ENCODE measurements around the gene GAS7.

The GAS7 gene

DNA sequence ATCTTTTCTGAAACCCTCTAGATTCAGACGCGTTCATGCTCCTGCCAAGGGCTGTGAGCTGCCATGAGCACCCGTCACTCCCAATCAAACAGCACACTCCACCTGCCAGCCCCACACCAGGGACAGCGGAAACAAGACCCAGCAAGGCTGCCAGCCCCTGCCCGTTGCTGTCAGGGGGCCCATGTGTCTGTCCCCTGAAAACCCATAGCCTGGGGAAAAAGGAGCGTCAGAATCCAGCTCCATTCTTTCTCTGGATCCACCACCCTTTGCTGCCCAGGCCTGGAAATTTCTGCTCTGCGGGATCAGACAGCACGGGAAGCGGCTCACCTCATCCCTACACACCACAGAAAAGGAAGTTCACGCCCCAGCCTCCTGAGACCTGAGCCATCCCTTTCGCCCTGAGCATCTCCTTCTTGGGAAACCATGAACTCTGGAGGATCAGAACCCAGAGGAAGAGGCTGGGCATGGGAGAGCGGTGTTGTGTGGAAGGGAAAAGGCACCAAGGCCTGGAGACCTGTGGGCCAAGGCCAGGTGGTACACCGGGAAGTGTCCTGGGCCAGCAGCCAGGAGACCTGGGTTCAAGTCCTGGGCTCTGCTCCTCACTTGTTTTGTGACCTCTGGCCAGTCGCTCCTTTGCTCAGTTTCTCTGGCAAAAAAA, 241.8 kb downstream of the GAS7 start:
- Histone ChIP-seq H3K27ac (ENCODE audit: low read depth, low read length) (no peak overlapping the region), H3K4me3 (ENCODE audit: low read depth, low read length) (no peak overlapping the region), H3K27me3 (ENCODE audit: control insufficient read depth, insufficient read depth, low read length) (no peaks in the 10 kb centered on the region), H3K9me3 (ENCODE audit: control insufficient read depth, insufficient read depth, low read depth, low read length) (no peaks in the 10 kb centered on the region), H3K36me3 (ENCODE audit: control insufficient read depth, insufficient read depth, low read length) (no peaks in the 10 kb centered on the region), H3K4me1 (ENCODE audit: control insufficient read depth, insufficient read depth, low read length) (peaks cover 9% of the 10 kb centered on the region; the same call in 1 of the 2 replicates), H3K9ac (ENCODE audit: low read length) (no peak overlapping the region)

DNA sequence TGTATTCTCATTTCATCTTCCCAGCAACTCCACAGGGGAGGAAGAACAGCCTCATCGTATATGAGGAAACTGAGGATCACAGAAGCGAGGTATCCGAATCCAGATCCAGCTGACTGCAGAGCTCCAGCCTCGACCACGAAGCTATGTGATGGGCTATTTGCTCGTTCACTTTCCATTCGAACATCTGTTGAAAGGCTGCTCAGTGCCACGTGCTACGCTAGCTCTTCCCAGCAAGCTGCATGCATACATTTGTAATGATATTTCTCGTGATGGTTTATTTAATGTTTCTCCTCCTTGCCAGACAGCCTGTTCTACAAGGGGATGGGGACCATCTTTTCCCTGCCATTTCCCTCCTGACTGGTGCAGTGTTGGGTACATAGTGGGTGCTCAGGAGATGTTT, 244.9 kb downstream of the GAS7 start:
- Histone ChIP-seq H3K9me3 (ENCODE audit: control insufficient read depth, insufficient read depth, low read depth, low read length) (no peaks in the 10 kb centered on the region), H3K9ac (ENCODE audit: low read length) (no peak overlapping the region), H3K4me3 (ENCODE audit: low read depth, low read length) (no peak overlapping the region), H3K27ac (ENCODE audit: low read depth, low read length) (no peak overlapping the region), H3K27me3 (ENCODE audit: control insufficient read depth, insufficient read depth, low read length) (no peaks in the 10 kb centered on the region), H3K4me1 (ENCODE audit: control insufficient read depth, insufficient read depth, low read length) (0 out of 2 replicates have a peak, but pooled peaks cover 4% of the 10 kb centered on the region), H3K36me3 (ENCODE audit: control insufficient read depth, insufficient read depth, low read length) (no peaks in the 10 kb centered on the region)

- Histone ChIP-seq H3K9ac (ENCODE audit: low read length) (no peak overlapping the region), H3K9me3 (ENCODE audit: control insufficient read depth, insufficient read depth, low read depth, low read length) (no peaks in the 10 kb centered on the region), H3K27ac (ENCODE audit: low read depth, low read length) (no peak overlapping the region), H3K4me1 (ENCODE audit: control insufficient read depth, insufficient read depth, low read length) (no peaks in the 10 kb centered on the region), H3K4me3 (ENCODE audit: low read depth, low read length) (no peak overlapping the region), H3K36me3 (ENCODE audit: control insufficient read depth, insufficient read depth, low read length) (no peaks in the 10 kb centered on the region), H3K27me3 (ENCODE audit: control insufficient read depth, insufficient read depth, low read length) (no peaks in the 10 kb centered on the region)
Observed at GRCh38 chr17:9951803-9952202, 246.6 kb downstream of the GAS7 start.

DNA sequence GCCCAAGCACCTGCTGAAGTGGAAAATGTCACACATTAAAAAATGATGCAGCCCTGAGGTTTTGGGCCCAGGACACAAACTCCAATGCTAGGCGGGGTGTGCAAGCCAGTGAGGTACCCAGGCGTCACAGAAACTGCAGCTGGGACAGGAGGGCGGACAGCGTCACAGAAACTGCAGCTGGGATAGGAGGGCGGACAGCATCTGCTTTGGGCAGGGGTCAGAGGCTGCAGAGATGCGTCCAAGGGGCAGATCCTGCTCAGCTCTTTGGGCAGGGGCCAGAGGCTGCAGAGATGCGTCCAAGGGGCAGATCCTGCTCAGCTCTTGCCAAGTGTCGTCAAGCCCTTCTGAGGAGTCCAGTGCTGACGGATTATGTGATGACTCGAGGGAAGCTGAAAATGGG, 249.5 kb downstream of the GAS7 start:
- no peak overlapping the region for H3K9ac ChIP-seq (ENCODE audit: low read length)
- H3K4me1 ChIP-seq (ENCODE audit: control insufficient read depth, insufficient read depth, low read length), result no peaks in the 10 kb centered on the region
- H3K36me3 ChIP-seq (ENCODE audit: control insufficient read depth, insufficient read depth, low read length), result no peaks in the 10 kb centered on the region
- H3K27me3 ChIP-seq (ENCODE audit: control insufficient read depth, insufficient read depth, low read length), result no peaks in the 10 kb centered on the region
- no peak overlapping the region for H3K4me3 ChIP-seq (ENCODE audit: low read depth, low read length)
- H3K27ac ChIP-seq (ENCODE audit: low read depth, low read length), result no peak overlapping the region
- H3K9me3 ChIP-seq (ENCODE audit: control insufficient read depth, insufficient read depth, low read depth, low read length), result no peaks in the 10 kb centered on the region

DNA sequence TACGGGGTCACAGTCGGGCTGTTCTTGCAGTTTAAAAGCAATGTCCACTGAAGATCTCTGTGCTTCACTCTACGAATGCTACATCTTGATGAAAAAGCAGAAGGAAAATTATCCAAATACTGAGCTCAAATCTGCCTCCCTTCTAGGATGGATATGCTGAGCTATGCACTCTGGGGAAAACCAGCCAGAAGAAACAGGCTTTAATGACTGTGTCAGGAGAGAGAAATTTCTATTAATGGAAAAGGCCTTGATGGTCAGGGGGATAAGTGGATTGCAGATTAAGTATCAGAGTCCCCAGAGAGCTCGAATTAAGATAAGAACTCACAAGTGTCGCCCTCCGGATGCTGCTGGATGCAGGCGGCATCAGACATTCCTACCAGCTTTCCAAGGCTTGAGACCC, 253.7 kb downstream of the GAS7 start:
- Histone ChIP-seq H3K4me3 (ENCODE audit: low read depth, low read length) (no peak overlapping the region), H3K9me3 (ENCODE audit: control insufficient read depth, insufficient read depth, low read depth, low read length) (no peaks in the 10 kb centered on the region), H3K4me1 (ENCODE audit: control insufficient read depth, insufficient read depth, low read length) (no peaks in the 10 kb centered on the region), H3K9ac (ENCODE audit: low read length) (no peak overlapping the region), H3K27me3 (ENCODE audit: control insufficient read depth, insufficient read depth, low read length) (no peaks in the 10 kb centered on the region), H3K27ac (ENCODE audit: low read depth, low read length) (no peak overlapping the region), H3K36me3 (ENCODE audit: control insufficient read depth, insufficient read depth, low read length) (no peaks in the 10 kb centered on the region)

- Histone ChIP-seq H3K4me3 (ENCODE audit: low read depth, low read length) (no peak overlapping the region), H3K27ac (ENCODE audit: low read depth, low read length) (no peak overlapping the region), H3K4me1 (ENCODE audit: control insufficient read depth, insufficient read depth, low read length) (no peaks in the 10 kb centered on the region), H3K36me3 (ENCODE audit: control insufficient read depth, insufficient read depth, low read length) (no peaks in the 10 kb centered on the region), H3K27me3 (ENCODE audit: control insufficient read depth, insufficient read depth, low read length) (no peaks in the 10 kb centered on the region), H3K9ac (ENCODE audit: low read length) (no peak overlapping the region), H3K9me3 (ENCODE audit: control insufficient read depth, insufficient read depth, low read depth, low read length) (peaks cover 4% of the 10 kb centered on the region; the same call in 1 of the 2 replicates)
Observed at GRCh38 chr17:9943343-9943742, 255.1 kb downstream of the GAS7 start.

GRCh38 chr17:9942885-9943284, 255.5 kb downstream of the GAS7 start:
- H3K9ac ChIP-seq (ENCODE audit: low read length), result no peak overlapping the region
- no peaks in the 10 kb centered on the region for H3K27me3 ChIP-seq (ENCODE audit: control insufficient read depth, insufficient read depth, low read length)
- H3K9me3 ChIP-seq (ENCODE audit: control insufficient read depth, insufficient read depth, low read depth, low read length), result peaks cover 4% of the 10 kb centered on the region; the same call in 1 of the 2 replicates
- no peak overlapping the region for H3K4me3 ChIP-seq (ENCODE audit: low read depth, low read length)
- no peaks in the 10 kb centered on the region for H3K4me1 ChIP-seq (ENCODE audit: control insufficient read depth, insufficient read depth, low read length)
- H3K27ac ChIP-seq (ENCODE audit: low read depth, low read length), result no peak overlapping the region
- H3K36me3 ChIP-seq (ENCODE audit: control insufficient read depth, insufficient read depth, low read length), result no peaks in the 10 kb centered on the region

DNA sequence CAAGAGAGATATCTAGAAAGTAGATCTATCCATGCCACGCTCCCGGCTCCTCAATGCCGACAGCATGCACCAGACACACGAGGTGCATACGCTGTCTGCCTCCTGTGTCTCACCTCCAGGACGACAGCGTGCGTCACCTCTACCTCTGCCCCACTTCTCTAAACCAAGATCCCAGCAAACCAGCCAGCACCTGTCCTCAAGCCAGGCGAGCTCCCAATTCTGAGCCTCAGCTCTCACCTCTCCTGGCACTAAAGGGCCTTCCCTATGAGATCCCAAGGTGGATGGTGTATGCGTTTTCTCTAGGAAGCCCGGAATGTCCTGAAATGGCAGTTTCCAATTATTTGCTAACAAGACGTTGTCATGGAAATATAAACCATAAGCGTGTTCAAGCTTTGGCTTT, 257.1 kb downstream of the GAS7 start:
- Histone ChIP-seq H3K27ac (ENCODE audit: low read depth, low read length) (no peak overlapping the region), H3K4me1 (ENCODE audit: control insufficient read depth, insufficient read depth, low read length) (no peaks in the 10 kb centered on the region), H3K9me3 (ENCODE audit: control insufficient read depth, insufficient read depth, low read depth, low read length) (peaks cover 4% of the 10 kb centered on the region; the same call in 1 of the 2 replicates), H3K9ac (ENCODE audit: low read length) (no peak overlapping the region), H3K27me3 (ENCODE audit: control insufficient read depth, insufficient read depth, low read length) (no peaks in the 10 kb centered on the region), H3K36me3 (ENCODE audit: control insufficient read depth, insufficient read depth, low read length) (no peaks in the 10 kb centered on the region), H3K4me3 (ENCODE audit: low read depth, low read length) (no peak overlapping the region)

- no peaks in the 10 kb centered on the region for H3K4me1 ChIP-seq (ENCODE audit: control insufficient read depth, insufficient read depth, low read length)
- H3K9me3 ChIP-seq (ENCODE audit: control insufficient read depth, insufficient read depth, low read depth, low read length), result peaks cover 4% of the 10 kb centered on the region; the same call in 1 of the 2 replicates
- no peak overlapping the region for H3K27ac ChIP-seq (ENCODE audit: low read depth, low read length)
- H3K36me3 ChIP-seq (ENCODE audit: control insufficient read depth, insufficient read depth, low read length), result no peaks in the 10 kb centered on the region
- H3K9ac ChIP-seq (ENCODE audit: low read length), result no peak overlapping the region
- H3K27me3 ChIP-seq (ENCODE audit: control insufficient read depth, insufficient read depth, low read length), result no peaks in the 10 kb centered on the region
- H3K4me3 ChIP-seq (ENCODE audit: low read depth, low read length), result no peak overlapping the region
Observed at GRCh38 chr17:9940841-9941240, 257.6 kb downstream of the GAS7 start.

GRCh38 chr17:9938764-9939163, 259.6 kb downstream of the GAS7 start:
- H3K36me3 ChIP-seq (ENCODE audit: control insufficient read depth, insufficient read depth, low read length), result no peaks in the 10 kb centered on the region
- H3K27me3 ChIP-seq (ENCODE audit: control insufficient read depth, insufficient read depth, low read length), result no peaks in the 10 kb centered on the region
- no peaks in the 10 kb centered on the region for H3K4me1 ChIP-seq (ENCODE audit: control insufficient read depth, insufficient read depth, low read length)
- no peak overlapping the region for H3K4me3 ChIP-seq (ENCODE audit: low read depth, low read length)
- H3K9ac ChIP-seq (ENCODE audit: low read length), result no peak overlapping the region
- no peak overlapping the region for H3K27ac ChIP-seq (ENCODE audit: low read depth, low read length)
- peaks cover 4% of the 10 kb centered on the region; the same call in 1 of the 2 replicates for H3K9me3 ChIP-seq (ENCODE audit: control insufficient read depth, insufficient read depth, low read depth, low read length)

GRCh38 chr17:9937901-9938300, 260.5 kb downstream of the GAS7 start:
- Histone ChIP-seq H3K27ac (ENCODE audit: low read depth, low read length) (no peak overlapping the region), H3K36me3 (ENCODE audit: control insufficient read depth, insufficient read depth, low read length) (no peaks in the 10 kb centered on the region), H3K4me3 (ENCODE audit: low read depth, low read length) (no peak overlapping the region)

More at GRCh38 chr17:9937901-9938300, 260.5 kb downstream of the GAS7 start:
- Histone ChIP-seq H3K27me3 (ENCODE audit: control insufficient read depth, insufficient read depth, low read length) (no peaks in the 10 kb centered on the region), H3K4me1 (ENCODE audit: control insufficient read depth, insufficient read depth, low read length) (no peaks in the 10 kb centered on the region), H3K9ac (ENCODE audit: low read length) (no peak overlapping the region), H3K9me3 (ENCODE audit: control insufficient read depth, insufficient read depth, low read depth, low read length) (peaks cover 4% of the 10 kb centered on the region; the same call in 1 of the 2 replicates)

All from HUES6 (cell line).